GM12875 (cell line): Measurements from ENCODE around the gene ATRAID.
"Not testable (repeated sequence)": the region's sequence is repeated elsewhere in the genome, so short reads cannot be mapped to it uniquely, and the experiment has no call there.

Experiments
- H3K4me3 ChIP-seq: one replicate; pipeline ENCODE4 v1.5.1; 2011; ENCODE audit warnings: low read depth, low read length, control low read depth
- TF ChIP-seq, protein P1 (sequence below): IDR thresholded peaks from 2 replicates; pipeline ENCODE4 v1.5.1; 2011; ENCODE audit warnings: low read depth, mild to moderate bottlenecking, control low read depth, inconsistent platforms, low read length, moderate library complexity, borderline replicate concordance; ENCODE audit not compliant: insufficient read depth

ATRAID gene

DNA sequence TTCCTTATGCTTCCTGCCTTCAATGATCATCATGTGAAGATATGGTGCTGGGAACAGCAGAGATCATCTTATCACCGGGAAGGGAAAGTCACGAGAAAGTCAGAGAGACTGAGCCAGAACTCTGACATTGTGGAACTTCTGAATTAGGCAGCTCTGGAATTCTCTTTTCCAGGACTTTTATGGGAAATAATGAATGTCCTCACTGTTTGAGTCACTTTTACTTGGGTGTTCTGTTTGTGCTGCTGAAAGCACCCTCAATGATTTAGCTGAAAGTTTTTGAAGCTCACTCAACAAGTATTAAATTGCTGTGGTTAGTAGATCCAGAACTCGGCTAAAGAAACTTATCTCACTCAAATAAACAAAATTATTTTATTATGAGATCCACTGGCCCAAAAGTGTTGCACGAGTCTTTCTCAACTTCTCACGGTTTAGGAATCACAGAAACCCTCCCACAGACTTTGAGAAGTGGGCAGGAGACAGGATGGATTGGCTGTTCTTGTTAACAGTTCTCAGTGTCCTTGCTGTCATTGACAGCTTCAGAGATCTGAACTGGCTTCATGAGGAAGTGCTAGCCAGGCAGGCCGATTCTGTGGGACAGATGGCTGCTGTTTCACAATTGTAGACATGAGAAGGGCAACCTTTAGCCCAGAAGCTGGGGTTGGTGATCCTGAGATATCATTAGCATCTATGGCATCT lies 26.4 kb upstream of the ATRAID start:
- no peak overlapping the region for H3K4me3 ChIP-seq
- TF ChIP-seq, protein P1, sequence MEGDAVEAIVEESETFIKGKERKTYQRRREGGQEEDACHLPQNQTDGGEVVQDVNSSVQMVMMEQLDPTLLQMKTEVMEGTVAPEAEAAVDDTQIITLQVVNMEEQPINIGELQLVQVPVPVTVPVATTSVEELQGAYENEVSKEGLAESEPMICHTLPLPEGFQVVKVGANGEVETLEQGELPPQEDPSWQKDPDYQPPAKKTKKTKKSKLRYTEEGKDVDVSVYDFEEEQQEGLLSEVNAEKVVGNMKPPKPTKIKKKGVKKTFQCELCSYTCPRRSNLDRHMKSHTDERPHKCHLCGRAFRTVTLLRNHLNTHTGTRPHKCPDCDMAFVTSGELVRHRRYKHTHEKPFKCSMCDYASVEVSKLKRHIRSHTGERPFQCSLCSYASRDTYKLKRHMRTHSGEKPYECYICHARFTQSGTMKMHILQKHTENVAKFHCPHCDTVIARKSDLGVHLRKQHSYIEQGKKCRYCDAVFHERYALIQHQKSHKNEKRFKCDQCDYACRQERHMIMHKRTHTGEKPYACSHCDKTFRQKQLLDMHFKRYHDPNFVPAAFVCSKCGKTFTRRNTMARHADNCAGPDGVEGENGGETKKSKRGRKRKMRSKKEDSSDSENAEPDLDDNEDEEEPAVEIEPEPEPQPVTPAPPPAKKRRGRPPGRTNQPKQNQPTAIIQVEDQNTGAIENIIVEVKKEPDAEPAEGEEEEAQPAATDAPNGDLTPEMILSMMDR, result no peak

DNA sequence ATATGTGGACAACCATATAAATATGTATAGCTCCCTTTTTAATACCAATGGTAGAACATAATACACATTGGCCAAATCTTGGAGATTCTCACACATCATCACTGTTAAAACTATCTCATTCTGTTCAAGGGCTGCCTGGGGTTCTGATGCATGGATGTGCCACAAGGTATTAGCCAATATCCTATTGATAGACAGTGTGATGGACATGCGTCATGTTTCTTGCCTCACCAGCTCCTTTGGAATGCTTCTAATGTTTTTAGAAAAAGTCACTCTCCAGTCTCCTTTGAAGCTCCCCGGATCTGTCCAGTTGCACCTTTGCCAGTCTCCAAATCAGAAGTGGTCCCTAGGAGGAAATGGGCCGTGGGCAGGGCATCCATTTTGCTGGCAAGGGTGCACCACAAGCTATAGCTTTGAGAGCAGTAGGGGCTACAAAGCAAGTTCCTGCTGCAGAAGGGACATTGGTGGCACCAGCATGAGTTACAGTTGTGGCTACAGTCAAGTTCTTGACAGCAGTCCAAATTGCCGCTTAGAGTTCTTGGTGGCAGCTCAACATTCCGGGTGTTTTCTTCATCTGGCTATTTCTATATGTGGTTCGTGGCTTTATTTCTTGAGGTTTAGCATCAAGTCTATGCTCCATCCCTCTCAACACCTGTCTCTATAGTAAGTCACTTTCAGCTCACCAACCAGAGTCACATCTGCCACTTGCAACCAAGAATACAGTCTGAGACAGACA lies 25.1 kb upstream of the ATRAID start:
- no peak overlapping the region for H3K4me3 ChIP-seq
- TF ChIP-seq, protein P1, result no peak

DNA sequence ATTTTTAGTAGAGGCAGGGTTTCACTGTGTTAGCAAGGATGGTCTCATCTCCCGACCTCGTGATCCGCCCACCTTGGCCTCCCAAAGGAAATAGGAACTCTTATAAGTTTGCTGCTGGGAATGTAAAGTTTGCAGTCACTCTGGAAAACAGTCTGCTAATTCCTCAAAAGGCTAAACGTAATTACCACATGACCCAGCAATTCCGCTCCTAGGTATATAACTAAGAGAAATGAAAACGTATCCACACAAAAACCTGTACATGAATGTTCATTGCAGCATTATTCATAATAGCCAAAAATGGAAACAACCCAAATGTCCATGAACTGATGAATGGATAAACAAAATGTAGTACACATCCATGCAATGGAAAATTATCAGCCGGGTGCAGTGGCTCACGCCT lies 21.9 kb upstream of the ATRAID start:
- TF ChIP-seq, protein P1, result no peak
- H3K4me3 ChIP-seq, result no peak overlapping the region

DNA sequence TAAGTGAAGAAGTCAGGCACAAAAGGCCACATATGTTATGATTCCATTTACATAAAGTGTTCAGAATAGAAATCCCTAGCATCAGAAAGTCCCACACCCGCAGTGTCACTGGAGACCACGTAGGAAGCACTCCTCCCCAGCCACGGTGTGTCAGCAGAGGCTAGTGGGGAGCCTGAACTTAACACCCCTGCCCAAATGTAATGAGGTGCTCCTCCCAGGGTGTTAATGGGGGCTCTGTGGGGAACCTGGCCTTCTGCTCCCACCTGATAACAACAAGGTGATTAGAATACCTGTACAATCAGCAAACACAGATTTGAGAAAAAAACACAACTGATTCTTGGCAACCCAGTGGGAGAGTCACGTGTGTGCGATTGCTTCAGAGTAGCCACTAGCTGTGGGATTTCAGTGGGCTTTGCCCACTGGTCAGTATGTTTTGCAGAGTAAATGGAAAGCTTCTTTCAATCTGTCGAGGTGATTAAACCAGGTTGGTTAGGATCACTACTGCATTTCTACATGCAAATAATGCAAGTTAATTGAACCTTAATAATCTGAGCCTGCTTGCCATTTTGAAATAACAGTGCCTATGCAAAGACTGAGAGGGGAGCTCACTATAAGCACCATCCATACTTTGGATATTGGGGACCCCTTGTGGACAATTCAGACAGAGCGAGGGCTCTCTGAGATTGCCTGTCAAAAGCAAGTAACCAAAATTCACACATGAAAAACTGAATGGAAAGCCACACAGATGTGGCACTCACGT lies 20.6 kb upstream of the ATRAID start:
- TF ChIP-seq, protein P1, result peak; percentile 69
- no peak overlapping the region for H3K4me3 ChIP-seq

DNA sequence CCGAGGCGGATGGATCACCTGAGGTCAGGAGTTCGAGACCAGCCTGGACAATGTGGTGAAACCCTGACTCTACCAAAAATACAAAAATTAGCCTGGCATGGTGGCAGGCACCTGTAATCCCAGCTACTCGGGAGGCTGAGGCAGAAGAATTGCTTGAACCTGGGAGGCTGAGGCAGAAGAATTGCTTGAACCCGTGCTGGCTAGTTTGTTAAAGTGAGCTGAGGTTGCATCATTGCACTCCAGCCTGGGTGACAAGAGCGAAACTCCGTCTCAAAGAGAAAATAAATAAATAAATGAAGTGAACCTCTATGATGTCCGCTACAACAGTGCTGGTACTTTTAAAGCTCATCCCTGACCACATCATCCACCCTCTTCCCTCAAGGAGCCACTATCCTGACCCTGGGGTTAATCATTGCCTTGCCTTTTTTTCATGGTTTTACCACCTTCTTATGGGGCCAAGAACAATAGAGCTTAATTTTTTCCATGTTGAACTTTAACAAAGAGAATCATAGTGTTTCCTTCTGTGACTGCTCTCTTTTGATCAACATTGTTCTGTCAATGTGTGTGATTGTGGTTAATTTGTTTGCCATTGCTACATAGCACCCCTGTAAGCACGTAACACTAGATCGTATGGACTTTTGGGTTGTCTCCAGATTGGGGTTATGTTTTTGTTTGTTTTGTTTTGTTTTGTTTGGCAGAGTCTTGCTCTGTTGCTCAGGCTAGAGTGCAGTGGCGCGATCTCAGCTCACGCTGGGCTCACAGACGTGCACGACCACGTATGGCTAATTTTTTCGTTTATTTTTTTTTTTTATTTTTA lies 17.1 kb upstream of the ATRAID start:
- TF ChIP-seq, protein P1, result no peak
- H3K4me3 ChIP-seq, result no peak overlapping the region

DNA sequence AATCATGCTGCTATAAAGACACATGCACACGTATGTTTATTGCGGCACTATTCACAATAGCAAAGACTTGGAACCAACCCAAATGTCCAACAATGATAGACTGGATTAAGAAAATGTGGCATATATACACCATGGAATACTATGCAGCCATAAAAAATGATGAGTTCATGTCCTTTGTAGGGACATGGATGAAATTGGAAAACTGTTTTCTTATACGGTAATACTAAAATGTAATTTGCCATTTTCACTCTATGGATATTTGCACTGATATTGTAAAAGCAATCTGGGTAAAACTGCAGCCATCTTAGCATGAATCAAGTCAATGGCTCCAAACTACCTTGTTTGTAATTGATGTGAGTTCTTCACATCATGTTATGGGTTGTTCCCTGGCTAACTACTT lies 16.0 kb upstream of the ATRAID start:
- H3K4me3 ChIP-seq, result not testable (repeated sequence)

DNA sequence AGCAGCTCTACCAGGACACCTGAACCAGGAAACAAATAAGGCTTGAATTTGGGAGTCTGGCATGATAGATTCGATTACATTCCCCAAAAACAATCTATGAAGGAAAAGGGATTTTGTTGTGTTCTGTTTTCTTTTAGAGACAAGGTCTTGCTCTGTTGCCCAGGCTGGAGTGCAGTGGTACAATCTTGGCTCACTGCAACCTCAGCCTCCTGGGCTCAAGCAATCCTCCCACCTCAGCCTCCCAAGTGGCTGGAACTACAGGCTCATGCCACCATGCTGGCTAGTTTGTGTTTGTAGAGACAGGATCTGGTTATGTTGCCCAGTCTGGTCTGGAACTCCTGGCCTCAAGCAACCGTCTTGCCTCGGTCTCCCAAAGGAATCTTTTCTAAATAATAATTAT lies 13.8 kb upstream of the ATRAID start:
- H3K4me3 ChIP-seq, result not testable (repeated sequence)

DNA sequence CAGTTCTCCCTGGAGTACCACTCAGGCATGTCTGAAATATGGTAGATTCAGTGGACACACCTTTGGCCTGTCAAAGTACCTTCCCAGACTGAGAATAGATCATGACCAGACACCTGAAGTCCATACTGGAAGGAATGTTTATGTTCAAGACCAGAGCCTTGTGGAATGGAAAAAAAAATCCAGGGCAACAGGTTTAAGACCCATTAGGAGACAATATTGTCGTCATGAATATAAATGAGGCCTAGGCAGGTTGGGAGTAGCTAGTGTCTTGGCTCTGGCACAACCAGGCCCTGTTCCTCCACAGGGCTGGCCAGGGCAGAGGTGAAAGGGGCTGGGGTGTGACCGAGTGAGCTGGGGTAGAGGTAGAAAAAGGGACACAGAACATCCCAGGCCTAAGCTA lies 13.2 kb upstream of the ATRAID start:
- no peak overlapping the region for H3K4me3 ChIP-seq
- TF ChIP-seq, protein P1, result no peak
